ENCODE measurements around the gene RERE. TPM values are rescaled to one million over a fixed set of nuclear protein-coding genes. Genes with fewer than 3 reads are reported as not detected.
A peak's percentile ranks its signal among the peaks of the same experiment; 100 is the strongest.
"Not testable (repeated sequence)": the region's sequence is repeated elsewhere in the genome, so short reads cannot be mapped to it uniquely, and the experiment has no call there.

The RERE gene
- total RNA-seq, 1 experiment from 2014 or later, result 7.2 TPM

DNA sequence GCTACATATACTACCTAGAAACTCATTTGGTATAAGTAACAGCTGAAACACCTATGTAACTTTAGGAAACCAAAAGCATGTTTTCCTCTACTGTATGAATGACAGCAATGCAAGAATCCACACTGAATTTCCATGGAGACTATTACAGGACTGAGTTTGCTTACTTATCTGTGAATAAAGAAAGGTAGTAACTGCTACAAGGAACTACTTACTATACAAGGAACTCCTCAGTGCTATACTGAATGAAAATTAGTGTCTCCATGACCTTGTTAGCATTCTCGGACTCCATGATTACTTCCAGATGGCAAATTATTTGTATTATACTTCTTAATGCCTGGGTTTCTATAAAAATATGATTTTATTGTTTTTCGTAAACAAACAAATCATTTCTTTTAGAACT, 198.0 kb downstream of the RERE start:
- not testable (repeated sequence) for H3K36me3 ChIP-seq, DNase-seq, H3K27me3 ChIP-seq, H3K9me3 ChIP-seq, H3K4me3 ChIP-seq

DNA sequence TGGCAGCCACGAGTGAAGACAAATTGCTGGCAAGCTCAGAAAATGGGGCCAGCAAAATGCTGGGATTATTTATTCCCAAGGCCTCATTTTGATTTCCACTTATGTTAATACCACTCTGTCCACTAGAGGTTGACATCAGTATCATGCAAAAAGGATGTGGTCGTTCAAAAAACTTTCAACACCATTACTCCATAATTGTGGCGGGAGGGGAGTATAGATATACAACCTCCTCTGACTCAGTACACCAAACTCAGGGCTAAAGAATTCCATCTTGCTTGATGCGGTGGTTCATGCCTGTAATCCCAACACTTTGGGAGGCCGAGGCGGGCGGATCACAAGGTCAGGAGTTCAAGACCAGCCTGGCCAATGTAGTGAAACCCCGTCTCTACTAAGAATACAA, 200.6 kb downstream of the RERE start:
- H3K36me3 ChIP-seq, H3K9me3 ChIP-seq, H3K4me3 ChIP-seq, H3K27me3 ChIP-seq, DNase-seq: not testable (repeated sequence)

GRCh38 chr1:8611634-8612515, 205.6 kb downstream of the RERE start:
- not testable (repeated sequence) for H3K36me3 ChIP-seq, H3K27me3 ChIP-seq, DNase-seq, H3K9me3 ChIP-seq, H3K4me3 ChIP-seq

GRCh38 chr1:8607906-8608305, 209.5 kb downstream of the RERE start:
- Histone ChIP-seq H3K27me3 (no peaks in the 10 kb centered on the region), H3K4me3 (no peak overlapping the region), H3K36me3 (no peaks in the 10 kb centered on the region), H3K9me3 (no peaks in the 10 kb centered on the region)
- no peak for DNase-seq

GRCh38 chr1:8604041-8604945, 213.1 kb downstream of the RERE start:
- no peaks in the 10 kb centered on the region for H3K27me3 ChIP-seq
- H3K9me3 ChIP-seq, result no peaks in the 10 kb centered on the region
- no peak overlapping the region for H3K4me3 ChIP-seq
- H3K36me3 ChIP-seq, result no peaks in the 10 kb centered on the region
- no peak for DNase-seq

- Histone ChIP-seq H3K27me3 (no peaks in the 10 kb centered on the region), H3K36me3 (no peaks in the 10 kb centered on the region), H3K9me3 (no peaks in the 10 kb centered on the region), H3K4me3 (no peak overlapping the region)
- DNase-seq, result no peak
Measured at GRCh38 chr1:8603220-8603616, 214.2 kb downstream of the RERE start.

DNA sequence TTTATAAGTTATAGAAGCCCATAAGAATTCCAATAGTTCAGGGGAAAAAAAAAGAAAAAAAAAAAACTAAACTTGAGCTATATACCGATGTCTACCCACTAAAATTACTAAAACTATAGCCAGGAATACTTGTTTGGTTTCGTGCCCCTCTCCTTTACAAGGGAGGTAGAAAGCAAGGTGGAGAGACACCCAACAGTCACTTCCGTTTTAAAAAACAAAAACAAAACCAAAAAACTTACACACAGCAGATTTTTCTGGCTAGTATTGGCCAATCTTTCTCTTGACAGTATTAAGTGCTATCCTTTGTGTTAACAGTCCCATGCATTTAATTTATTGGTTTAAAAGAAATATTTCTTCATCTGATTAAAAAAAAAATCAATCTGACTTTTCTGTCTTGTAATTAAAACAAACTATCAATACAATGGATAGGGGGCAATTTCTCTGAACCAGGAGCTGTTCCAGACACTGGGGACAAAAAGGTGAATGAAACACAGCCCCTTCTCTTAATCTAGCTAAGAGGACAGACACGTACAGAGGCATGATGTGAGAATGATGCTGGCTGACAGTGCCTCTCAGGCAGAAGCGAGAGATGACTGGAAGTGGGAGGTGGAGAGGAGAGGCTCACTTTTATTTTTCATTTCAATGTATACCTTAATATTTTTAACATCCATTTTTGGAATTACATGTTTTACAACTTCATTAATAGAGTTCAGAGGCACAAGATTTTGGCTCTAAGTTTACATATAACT, 214.8 kb downstream of the RERE start:
- H3K36me3 ChIP-seq, result no peaks in the 10 kb centered on the region
- no peaks in the 10 kb centered on the region for H3K9me3 ChIP-seq
- no peak overlapping the region for H3K4me3 ChIP-seq
- no peaks in the 10 kb centered on the region for H3K27me3 ChIP-seq
- no peak for DNase-seq

DNA sequence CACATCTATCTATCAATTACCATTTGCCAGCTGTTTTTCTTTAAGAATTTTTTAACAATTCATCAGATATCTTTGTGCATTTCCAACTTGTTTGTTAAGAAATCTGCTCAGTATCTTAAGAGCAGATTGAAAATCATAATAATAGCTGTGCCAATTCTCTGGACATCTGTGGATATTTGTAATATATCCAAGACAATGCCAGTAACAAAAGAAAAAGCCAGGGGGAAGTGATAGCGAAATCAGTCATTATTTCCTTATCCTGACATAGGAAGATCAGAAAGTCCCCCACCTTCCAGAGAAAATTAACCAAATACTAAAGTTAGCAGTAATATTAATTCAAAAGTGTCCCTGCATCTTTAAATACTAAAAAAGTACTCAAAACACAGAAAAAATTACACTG, 217.1 kb downstream of the RERE start:
- Histone ChIP-seq H3K9me3 (no peaks in the 10 kb centered on the region), H3K27me3 (no peaks in the 10 kb centered on the region), H3K4me3 (no peak overlapping the region), H3K36me3 (no peaks in the 10 kb centered on the region)
- no peak for DNase-seq

GRCh38 chr1:8599646-8600212, 217.7 kb downstream of the RERE start:
- no peak for DNase-seq

DNA sequence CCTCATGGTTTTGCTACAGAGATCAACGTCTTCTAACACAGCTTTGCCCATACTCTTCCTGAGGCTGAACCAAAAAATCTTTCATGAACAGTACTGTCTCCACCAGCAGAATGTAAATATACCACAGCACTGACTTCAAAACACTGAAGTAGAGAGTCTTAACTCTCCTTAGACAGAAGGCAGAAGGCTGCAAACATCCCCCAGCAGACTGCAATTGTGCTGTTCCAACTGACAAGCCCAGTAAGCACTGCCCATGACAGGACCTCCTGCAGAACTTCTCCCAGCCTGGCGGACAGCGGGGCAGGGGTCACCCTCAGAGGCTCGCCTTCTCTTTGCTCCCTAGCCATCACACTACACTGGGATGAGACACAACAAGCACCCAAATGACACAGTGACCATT, 218.7 kb downstream of the RERE start:
- Histone ChIP-seq H3K27me3 (no peaks in the 10 kb centered on the region), H3K9me3 (no peaks in the 10 kb centered on the region), H3K4me3 (no peak overlapping the region), H3K36me3 (no peaks in the 10 kb centered on the region)
- no peak for DNase-seq

More at GRCh38 chr1:8599646-8600212, 217.7 kb downstream of the RERE start:
- Histone ChIP-seq H3K36me3 (no peaks in the 10 kb centered on the region), H3K9me3 (no peaks in the 10 kb centered on the region), H3K27me3 (no peaks in the 10 kb centered on the region), H3K4me3 (no peak overlapping the region)

GRCh38 chr1:8598060-8598724, 219.2 kb downstream of the RERE start:
- peak; percentile 43 for DNase-seq
- H3K27me3 ChIP-seq, result no peaks in the 10 kb centered on the region
- no peaks in the 10 kb centered on the region for H3K36me3 ChIP-seq
- H3K4me3 ChIP-seq, result no peak overlapping the region
- H3K9me3 ChIP-seq, result no peaks in the 10 kb centered on the region

- H3K4me3 ChIP-seq, result no peak overlapping the region
- no peaks in the 10 kb centered on the region for H3K27me3 ChIP-seq
- H3K36me3 ChIP-seq, result no peaks in the 10 kb centered on the region
- DNase-seq, result no peak
- no peaks in the 10 kb centered on the region for H3K9me3 ChIP-seq
Measured at GRCh38 chr1:8597455-8597854, 220.0 kb downstream of the RERE start.

- Histone ChIP-seq H3K4me3 (no peak overlapping the region), H3K27me3 (no peaks in the 10 kb centered on the region), H3K36me3 (no peaks in the 10 kb centered on the region), H3K9me3 (no peaks in the 10 kb centered on the region)
- DNase-seq, result peak; percentile 15
Measured at GRCh38 chr1:8595941-8596340, 221.5 kb downstream of the RERE start.

- Histone ChIP-seq H3K27me3 (no peaks in the 10 kb centered on the region), H3K4me3 (no peak overlapping the region), H3K36me3 (no peaks in the 10 kb centered on the region), H3K9me3 (no peaks in the 10 kb centered on the region)
- DNase-seq, result no peak
Measured at GRCh38 chr1:8595332-8595731, 222.1 kb downstream of the RERE start.

DNA sequence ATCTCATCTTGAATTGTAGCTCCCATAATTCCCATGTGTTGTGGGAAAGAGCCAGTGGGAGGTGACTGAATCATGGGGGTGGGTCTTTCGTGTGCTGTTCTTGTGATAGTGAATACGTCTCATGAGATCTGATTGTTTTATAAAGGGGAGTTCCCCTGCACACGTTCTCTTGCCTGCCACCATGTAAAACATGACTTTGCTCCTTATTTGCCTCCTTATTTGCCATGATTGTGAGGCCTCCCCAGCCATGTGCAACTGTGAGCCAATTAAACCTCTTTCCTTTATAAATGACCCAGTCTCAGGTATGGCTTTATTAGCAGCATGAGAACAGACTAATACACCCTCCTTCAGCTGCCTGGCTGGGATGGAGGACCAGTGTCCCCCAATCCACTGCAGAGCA, 224.1 kb downstream of the RERE start:
- DNase-seq, H3K27me3 ChIP-seq, H3K9me3 ChIP-seq, H3K4me3 ChIP-seq, H3K36me3 ChIP-seq: not testable (repeated sequence)

DNA sequence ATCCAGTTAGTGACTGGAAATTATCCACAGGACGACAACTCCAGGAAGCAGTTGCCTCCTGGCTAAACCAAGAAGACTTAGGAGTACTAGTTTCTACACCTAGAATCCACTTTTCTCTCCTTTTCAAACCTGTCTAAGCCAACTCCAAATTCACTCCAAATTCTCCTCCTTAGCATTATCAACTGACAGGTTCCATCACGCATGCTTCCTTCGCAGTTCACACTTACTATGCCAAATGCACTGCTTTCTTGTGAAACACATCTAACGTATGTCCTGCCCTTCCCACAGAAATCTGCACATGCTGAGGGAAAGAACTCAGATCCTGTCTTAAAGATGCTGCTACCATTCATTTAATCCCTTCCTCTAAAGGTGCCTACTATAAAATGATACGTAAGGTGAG, 225.9 kb downstream of the RERE start:
- no peaks in the 10 kb centered on the region for H3K27me3 ChIP-seq
- H3K9me3 ChIP-seq, result no peaks in the 10 kb centered on the region
- H3K4me3 ChIP-seq, result no peak overlapping the region
- no peak for DNase-seq
- H3K36me3 ChIP-seq, result no peaks in the 10 kb centered on the region

Measured in MG63 (cell line).